HG03521 (cell line): ENCODE data around the gene PROCA1.
A peak's percentile ranks its signal among the peaks of the same experiment; 100 is the strongest.

ENCODE experiments used
- ATAC-seq: cut with Tn5 transposase; IDR thresholded peaks from one replicate; pipeline ENCODE4 v1.9.1; 2021; ENCODE audit warnings: mild to moderate bottlenecking, moderate library complexity; ENCODE audit not compliant: unreplicated experiment

PROCA1 gene

GRCh38 chr17:28710861-28711722, 596 bp downstream of the PROCA1 start:
- peak; percentile 75 for ATAC-seq

DNA sequence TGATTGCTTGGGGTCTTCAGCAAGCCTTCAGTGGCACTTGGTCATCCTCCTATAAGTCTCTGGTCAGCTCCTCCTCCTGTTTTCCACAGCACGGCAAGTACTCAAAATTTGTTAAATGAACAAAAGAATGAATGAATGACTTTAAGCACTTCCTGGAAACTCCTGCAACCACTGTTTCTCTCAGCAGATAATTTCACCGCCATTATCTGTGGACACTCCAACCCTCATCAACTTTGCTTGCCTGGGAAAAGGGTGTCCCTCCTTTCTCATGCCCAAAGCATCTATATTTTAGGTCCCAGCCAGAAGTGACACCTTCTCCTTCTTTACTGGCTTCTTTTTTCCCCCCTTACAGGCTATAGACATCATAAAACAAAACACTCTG, 4.4 kb downstream of the PROCA1 start:
- no peak for ATAC-seq

- no peak for ATAC-seq
Measured at GRCh38 chr17:28706471-28707338, 5.0 kb downstream of the PROCA1 start.

- ATAC-seq, result no peak
Measured at GRCh38 chr17:28705728-28706334, 5.9 kb downstream of the PROCA1 start.

- ATAC-seq, result no peak
Measured at GRCh38 chr17:28705074-28705659, 6.5 kb downstream of the PROCA1 start.

DNA sequence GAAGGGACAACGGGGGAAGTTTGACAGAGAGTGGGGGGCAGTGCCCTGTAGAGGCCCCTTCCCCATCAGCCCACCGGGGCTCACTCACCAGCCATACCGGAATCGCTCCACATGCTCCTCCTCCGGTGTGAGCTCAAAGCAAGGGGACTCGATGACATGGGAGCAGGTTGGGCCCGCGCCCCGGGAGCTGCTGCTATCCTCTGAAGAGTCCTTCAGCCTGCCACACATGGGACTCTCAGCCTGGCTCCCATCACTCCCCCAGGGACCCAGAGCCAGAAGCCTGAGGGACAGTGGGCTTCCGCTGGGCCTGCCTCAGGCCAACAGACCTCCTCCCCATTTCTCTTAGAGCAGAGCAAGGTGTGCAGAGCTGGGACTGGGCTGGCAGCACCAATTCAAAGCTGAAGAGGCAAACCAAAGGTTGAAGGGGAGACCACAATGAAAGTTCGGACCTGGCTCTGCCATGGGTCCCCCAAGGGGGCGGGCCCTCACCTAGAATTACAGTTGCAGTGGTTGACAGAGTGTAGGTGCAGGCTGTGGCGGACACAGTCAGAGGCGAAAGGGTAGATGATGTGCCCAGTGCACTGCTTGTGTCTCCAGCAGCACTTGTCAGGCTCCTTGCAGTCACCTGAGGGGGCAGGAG, 7.3 kb downstream of the PROCA1 start:
- ATAC-seq, result no peak

DNA sequence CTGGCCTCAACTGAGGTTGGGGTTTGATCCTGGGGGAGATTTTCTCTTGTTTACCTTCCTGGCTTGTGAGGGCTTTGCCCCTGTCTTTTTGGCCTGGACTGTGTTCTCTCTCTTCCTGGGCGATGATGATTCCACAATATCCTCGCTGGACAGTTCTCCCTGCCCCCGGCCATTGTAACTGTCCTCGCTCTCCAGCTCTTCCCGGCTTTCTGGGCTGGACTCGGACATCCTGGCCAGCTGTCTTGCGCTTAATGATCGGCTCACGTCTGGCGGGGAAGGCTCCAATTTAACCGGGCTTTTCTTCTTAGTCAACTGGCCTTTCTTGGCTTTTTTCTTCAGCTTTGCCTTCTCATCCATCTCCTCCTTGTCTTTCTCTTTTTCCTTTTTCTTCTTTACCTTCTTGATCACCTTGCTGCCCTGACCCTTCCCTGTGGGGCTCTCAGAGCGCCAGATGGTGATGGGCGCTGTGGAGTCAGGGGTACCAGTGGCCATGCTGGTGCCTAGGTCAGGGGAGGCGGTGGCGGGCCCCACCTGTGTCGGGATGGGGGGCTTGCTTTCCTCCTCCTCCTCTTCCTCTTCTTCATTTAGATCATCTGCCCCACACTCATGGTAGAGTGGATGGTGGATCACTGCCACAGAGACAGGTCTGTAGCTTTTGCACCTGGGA, 8.0 kb downstream of the PROCA1 start:
- no peak for ATAC-seq

GRCh38 chr17:28702752-28703150, 8.9 kb downstream of the PROCA1 start:
- ATAC-seq, result no peak

- no peak for ATAC-seq
Measured at GRCh38 chr17:28702026-28702751, 9.5 kb downstream of the PROCA1 start.

DNA sequence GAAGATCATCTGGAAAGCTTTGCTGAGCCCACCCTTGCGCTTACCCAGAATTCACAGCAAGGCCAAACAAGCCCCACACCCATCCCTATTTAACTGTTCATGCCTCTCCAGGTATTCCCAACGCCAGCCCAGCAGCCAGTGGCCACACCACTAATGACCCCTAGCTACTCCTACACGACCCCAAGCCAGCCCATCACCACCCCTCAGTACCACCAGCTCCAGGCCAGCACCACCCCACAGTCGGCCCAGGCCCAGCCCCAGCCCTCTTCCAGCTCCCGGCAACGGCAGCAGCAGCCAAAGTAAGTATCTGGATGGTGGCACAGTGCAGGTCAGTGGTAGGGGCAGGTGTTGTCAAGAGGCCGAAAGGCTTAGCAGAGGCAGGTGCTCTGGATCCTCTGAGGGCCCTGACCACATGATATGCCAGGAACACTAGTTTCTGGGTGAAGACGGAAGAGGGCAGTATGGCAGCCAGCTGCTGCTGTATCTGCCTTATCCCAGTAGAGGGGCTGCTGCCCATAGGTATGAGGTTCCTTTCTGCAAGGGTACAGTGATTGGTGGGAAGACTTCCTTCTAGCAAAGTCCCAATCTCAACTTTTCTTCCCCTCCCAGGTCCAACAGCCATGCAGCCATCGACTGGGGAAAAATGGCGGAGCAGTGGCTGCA, 10.7 kb downstream of the PROCA1 start:
- ATAC-seq, result no peak

DNA sequence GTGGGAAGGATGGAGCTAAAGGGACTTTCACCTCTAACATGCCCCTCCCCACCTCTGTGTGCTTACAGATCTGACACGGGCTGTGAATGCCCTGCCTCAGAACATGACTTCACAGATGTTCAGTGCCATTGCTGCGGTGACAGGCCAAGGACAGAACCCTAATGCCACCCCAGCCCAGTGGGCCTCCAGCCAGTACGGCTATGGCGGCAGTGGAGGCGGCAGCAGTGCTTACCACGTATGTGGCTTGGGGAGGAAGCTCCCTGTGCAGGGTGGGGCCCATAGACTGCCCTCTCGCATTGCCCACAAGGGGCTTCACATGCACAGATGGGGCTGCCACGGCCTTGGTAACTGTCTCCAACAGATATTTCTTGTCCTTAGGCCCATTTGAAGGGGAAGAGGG, 11.4 kb downstream of the PROCA1 start:
- ATAC-seq, result no peak

DNA sequence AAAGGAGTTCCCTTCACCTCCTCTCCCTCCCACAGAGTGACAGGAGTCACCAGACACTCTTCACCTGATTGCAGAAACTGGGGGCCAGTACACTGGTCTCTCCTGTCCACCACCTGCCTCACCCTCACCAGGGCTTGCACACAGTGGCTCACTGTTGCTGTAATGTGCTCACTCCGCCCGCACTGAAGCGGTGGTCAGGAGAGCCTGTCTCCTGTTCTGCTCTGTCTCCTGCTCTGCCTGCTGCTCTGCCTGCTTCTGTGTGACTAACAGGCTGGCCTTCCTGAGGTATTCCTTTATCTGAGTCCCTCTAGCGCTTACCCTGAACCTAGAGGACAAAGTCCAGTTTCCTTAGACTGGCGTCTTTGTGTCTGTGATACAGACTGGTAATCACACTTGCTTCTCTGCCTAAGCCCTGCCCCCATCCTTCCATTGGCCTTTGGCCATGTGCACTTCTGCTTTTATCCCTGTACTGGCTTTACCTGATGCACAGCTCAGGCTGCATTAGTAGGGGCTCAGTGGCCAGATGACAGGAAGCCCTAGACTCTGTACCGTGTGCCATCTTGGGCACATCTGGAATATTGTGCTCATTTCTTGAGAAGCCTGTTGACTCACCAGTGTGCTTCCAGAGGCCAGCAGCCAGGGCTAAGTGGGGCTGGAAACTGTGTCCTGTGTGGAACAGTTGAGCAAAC, 13.3 kb downstream of the PROCA1 start:
- no peak for ATAC-seq

GRCh38 chr17:28693869-28694268, 17.8 kb downstream of the PROCA1 start:
- ATAC-seq, result no peak

GRCh38 chr17:28689011-28689410, 22.7 kb downstream of the PROCA1 start:
- no peak for ATAC-seq

DNA sequence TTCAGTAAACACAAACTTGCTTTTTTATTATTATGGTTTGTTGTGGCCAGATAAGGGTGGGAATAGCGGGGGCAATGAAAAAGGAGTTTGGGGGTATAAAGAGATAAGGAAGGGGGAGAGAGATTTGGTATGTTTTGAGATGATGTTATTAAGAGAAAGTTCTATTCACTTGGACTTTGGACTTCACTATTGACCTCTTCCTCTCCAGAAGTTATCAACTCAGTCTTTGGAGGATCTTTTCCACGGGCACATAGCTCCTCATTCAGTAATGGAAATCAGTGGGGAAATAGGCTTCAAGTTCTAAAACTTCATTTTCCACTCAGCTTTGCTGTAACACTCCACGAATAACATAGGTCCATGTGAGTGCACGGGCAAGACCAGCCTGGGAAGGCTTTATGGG, 23.2 kb downstream of the PROCA1 start:
- no peak for ATAC-seq

DNA sequence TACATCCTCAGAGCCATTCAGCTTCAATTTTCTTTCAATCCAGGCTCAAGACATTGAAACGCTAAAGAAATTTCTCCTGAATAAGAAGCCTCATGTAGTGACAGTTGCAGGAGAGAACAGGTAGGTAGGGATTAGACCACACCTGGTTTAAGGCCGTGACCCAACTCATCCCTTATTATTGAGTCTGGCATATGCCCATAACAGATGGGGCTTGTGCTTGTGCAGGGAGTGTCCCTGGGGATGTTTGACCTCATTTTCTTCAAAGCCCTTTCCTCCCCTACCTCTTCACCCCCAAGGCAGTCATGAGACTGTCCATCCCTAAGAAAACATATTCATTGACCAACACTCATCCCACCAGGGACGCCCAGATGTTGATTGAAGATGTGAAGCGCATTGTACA, 25.4 kb downstream of the PROCA1 start:
- no peak for ATAC-seq

DNA sequence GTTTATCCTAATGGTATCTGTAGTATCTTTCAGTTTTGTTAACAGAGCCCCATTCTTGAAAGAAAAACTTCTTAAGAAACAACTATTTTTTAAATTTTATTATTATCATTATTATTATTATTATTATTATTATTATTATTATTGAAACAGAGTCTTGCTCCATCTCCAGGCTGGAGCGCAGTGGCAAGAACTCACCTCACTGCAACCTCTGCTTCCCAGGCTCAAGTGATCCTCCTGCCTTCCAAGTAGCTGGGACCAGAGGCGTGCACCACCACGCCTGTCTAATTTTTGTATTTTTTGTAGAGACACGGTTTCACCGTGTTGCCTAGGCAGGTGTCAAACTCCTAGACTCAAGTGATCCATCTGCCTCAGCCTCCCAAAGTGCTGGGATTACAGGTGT, 26.3 kb downstream of the PROCA1 start:
- ATAC-seq, result no peak

DNA sequence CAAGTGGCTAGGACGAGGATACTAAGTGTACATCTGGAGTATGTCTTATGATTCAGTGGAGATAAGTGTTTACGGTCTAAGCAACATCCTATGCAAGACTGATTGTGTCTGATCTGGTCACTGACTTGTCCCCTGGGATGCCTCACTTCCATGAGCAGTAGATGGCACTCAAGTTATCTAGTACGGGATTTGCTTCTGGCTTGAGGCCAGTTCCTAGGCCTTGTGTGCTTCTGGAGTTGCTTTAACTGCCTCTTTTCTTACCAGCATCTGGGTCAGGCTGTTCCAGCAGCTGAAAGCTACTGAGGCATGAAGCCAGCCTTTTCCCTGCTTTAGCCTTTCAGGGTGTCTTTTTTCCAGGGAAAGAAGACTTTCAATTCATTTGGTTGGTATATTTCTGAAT, 26.7 kb downstream of the PROCA1 start:
- no peak for ATAC-seq
